ENCODE results near the gene CAV2.

GRCh38 chr7:116492654-116493109 is 6.9 kb upstream of the CAV2 start:
- no peak for TF ChIP-seq EZH2phosphoT487 (IDR thresholded peaks at IDR 0.05; ENCODE audit: borderline replicate concordance, low read depth)
- no peak for TF ChIP-seq REST (IDR thresholded peaks at IDR 0.05; ENCODE audit: low read depth, low read length)
- TF ChIP-seq TEAD4 (IDR thresholded peaks at IDR 0.05; ENCODE audit: borderline replicate concordance, insufficient read depth) = no peak
- no peak for TF ChIP-seq YY1 (IDR thresholded peaks at IDR 0.05; ENCODE audit: low read depth)
- no peak for TF ChIP-seq CTCF (IDR thresholded peaks at IDR 0.05)
- TF ChIP-seq SIN3A (IDR thresholded peaks at IDR 0.05; ENCODE audit: borderline replicate concordance, low read depth, low read length) = no peak
- TF ChIP-seq RCOR1 (IDR thresholded peaks at IDR 0.05; ENCODE audit: low read length) = no peak
- no peak for TF ChIP-seq MAX (IDR thresholded peaks at IDR 0.05; ENCODE audit: low read depth)
- no peak for TF ChIP-seq POLR2AphosphoS5 (IDR thresholded peaks at IDR 0.05; ENCODE audit: low read depth, low read length)
- no peak for TF ChIP-seq TCF12 (IDR thresholded peaks at IDR 0.05)
- no peak for TF ChIP-seq NRF1 (IDR thresholded peaks at IDR 0.05; ENCODE audit: low read depth, low read length)

Measured in SK-N-SH (cell line).